Activated CD4-positive, alpha-beta T cell treated with anti-CD3 and anti-CD28 coated beads for 1 hour (primary cell): ENCODE data around the gene MIER2.

Source experiments
- DNase-seq: peaks from one replicate; pipeline ENCODE4 v3.0.0-alpha.2; 2020

The MIER2 gene

DNA sequence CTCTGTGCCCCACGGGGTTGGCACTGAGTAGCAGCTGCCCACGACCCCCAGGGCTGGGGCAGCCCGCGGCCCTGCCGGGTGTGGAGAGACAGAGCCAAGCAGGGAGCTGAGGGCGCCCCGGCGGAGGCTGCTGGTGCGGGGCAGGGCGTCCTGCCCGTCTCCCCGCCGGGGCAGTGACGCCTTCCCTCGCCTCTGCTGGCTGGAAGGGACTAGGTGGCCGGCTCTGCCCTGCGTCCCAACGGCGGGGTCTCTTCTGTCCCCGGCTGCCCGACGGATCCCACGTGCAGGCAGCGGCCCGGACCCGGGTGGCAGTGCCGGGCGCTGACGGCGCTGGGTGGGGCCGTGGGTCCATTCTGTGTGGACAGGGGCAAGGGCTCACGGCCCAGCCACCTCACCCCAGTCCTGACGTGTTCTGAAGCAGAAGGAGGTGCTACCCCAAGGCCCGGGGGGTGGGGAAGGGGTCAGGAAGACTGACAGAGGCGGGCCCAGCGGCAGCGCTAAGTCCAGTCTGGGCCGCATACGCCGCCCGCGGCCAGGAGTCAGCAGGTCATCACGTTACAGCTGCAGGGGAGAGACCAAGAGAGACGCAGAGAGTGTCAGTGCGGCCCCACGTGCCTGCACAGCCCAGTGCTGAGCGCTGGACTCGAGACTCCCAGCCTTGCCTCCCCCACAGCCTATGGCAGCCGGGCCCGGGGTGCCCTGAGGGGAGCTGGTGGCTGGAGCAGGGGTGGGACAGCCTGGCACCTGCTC, 38.3 kb downstream of the MIER2 start:
- DNase-seq = no peak

DNA sequence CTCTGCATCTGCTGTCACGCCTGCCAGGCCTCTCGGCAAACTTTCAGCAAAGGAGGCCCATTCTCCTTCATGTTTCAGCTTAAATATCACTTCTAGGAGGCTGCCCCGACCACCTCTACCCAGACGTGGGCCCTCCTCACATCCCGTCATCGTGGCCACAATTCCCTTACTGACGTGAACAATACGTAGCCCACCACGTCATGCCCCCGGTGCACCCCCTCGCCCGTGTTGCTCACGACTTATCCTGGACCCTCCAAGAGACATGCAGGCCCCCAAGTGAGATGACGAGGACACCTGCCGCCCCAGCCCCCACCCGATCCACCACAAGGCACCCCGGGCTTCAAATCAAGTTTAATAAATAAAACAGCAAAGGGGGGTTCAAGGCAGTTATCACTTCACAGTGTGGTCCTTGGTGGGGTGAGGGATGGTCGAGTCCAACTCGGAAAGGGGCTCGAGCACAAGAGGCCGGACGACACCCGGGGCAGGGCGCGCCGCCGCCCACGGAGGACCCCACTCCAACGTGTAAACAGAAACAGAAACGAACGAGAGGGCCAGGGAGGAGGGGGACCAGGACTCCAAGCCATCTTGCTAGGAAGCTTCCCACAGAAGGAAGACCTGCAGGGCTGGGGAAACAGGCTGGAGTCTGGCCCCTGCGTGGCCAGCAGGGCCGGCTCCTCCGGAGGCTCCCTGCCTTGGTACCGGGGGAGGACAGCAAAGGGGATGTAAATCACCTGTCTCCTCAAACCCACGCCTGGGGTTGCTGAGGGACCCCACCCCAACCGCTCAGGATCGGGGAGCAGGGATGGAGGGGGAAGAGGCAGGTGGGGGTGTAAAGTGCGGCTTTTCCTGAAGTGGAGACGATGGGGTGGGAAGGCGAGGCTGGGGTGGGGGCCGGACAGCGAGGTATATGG, 39.1 kb downstream of the MIER2 start:
- no peak for DNase-seq

DNA sequence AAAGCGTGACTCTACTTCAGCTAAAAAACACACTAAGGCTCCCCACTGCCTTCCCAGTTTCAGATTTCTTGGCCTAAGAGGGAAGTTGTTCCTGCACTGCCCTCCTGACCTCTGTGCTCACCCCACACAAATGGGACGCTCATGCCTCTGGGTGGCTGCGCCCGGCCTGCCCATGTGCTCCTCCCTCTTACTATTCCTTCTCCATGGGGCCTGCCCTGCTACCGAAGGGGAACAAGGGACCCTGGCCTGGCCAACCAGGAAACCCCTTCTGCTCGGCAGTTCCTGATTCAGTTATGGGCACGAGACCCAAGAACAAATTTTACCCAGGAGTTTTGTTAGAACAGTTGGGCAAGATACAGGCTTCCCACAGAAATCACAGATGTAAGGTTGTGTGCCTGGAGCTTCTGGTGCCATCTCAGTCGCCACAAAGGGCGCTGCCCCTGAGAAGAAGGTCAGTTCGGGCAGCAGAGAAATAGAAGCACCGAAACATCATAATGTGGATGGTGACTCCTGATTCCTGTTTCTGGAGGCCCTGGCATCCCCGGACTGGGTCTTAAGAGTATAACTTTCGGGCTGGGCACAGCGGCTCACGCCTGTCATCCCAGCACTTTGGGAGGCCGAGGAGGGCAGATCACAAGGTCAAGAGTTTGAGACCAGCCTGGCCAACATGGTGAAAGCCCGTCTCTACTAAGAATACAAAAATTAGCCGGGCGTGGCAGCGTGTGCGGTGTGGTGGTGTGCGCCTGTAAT, 47.9 kb downstream of the MIER2 start:
- no peak for DNase-seq

DNA sequence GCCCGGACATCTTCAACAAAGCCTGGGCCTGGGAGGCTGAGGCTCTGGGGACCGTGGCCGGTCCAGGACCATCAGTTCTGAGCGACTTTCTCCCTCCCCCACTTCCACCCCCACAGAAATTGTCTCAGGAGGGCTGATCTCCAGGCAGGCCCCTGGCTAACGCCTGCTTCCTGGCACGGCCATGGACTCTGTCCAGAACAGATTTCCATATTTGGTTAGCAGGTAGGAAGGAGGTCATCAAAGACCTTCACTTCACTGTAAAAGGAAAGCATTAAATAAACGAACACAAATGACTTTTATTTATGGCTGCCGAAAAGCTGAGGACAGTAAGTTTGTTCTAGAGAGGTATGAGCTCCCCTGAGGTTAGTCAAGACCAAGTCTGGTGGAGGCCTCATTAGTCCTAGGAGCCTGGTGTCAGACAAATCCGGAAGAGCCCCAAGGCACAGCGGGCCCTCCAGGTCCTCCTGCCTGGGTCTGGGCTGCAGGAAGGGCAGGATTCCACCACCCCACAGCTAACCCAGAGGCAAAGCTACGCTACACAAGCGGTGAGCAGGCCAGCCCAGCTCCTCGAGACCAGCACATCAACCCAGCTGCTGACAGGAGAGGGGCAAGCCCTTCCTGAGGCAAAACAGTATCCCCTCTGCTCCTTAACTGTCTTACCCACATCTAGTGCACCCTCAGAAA, 48.8 kb downstream of the MIER2 start:
- no peak for DNase-seq

DNA sequence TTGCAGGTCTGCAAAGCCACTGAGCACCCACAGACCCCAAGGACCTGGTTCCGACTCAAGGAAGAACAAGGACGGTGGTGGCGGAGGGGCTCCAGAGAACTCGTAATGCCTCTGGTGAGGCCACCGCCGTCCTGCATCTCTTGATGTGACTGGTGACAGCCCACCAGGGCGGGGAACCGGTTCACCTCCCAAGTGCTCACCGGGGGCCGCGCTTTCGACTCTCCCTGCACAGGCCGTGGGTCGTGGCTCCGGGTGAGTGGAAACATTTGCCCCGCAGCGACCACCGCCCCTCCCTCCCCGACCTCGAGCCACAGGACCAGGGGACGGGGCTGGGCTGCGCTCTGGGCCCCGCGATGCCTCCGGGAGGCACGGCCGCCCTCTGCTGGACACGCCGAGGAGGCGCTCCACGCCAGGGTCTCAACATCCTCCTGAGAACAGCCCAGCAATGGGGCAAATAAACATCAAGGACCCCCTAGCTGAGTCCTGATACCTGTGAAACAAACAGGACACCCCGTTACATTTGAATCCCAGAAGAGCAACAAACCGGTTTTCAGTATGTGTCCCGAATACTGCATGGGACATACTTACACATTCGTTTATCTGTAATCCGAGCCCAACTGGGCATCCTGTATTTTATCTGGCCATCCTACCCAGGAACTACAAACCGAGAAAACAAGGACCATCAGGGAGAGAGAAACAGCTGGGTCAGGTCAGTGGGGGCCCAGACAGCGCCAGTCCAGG, 49.5 kb downstream of the MIER2 start:
- no peak for DNase-seq

- no peak for DNase-seq
These were observed 50.2 kb downstream of the MIER2 start for GRCh38 chr19:294341-294945.

DNA sequence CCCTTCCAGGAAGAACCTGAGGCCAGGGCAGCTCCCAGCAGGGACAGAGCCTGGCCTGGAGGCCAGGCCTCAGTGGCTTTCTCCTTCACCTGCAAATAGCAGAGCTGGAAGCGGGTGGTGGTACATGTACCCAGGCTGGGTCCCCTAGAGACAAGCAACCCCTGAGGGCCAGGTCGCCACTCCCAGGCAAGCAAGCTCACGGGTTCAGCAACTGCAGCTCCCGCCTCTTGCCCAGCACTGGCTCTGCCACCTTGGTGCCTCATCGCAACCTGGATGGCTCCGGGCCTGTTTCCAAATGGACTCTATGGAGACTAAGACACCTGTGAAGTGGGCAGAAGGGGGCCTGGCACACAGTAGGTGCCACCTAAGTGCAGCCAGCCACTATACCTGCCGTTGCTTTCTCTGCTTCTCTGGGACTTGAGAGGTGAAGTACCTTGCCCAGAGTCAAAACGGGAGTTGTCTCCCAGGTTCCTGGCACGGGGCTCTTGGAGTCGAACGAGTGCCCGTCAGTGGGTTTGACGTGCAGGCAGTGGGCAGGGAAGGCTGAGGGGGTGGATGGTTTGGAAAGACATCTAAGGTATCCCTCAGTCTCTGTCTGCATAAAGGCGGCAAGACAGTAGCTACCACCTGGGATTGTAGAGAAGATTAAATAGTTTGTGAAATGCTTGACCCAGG, 51.0 kb downstream of the MIER2 start:
- DNase-seq = no peak

GRCh38 chr19:292951-293350, 51.6 kb downstream of the MIER2 start:
- no peak for DNase-seq

GRCh38 chr19:292281-292884, 52.2 kb downstream of the MIER2 start:
- no peak for DNase-seq

DNA sequence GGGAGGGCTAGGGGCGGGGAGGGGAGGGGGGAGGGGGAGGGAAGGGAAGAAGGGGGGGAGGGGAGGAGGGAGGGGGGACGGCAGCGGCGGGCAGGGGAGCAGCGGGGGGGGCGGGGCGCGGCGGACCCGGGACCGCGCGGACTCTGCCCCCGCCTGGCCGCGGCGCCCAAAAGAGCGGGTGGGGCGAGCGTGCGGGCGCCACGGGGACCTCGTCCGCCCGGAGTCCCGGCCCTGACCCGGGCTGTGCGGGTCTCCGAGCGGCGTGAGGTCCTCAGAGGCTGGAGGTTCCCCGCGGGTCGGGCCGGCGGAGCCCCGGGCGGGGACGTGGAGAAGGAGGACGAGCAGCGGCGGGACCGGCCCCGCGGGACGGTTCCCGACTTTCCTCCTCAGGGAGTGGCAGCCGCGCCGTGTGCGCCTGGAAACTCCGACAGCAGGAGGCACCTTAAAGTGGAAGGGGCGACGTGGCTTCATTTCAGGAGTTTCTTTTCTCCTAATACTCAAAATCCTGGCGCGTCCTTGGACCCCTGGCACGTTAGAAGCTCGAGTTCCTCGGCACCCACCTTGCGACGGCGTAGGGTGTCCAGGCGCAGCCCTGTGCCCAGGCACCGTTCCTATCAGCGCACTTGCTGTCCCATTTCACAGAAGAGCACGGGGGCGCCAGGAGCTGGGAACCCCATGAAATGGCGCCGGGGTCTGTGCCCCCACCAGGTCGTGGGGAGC, 52.9 kb downstream of the MIER2 start:
- no peak for DNase-seq

DNA sequence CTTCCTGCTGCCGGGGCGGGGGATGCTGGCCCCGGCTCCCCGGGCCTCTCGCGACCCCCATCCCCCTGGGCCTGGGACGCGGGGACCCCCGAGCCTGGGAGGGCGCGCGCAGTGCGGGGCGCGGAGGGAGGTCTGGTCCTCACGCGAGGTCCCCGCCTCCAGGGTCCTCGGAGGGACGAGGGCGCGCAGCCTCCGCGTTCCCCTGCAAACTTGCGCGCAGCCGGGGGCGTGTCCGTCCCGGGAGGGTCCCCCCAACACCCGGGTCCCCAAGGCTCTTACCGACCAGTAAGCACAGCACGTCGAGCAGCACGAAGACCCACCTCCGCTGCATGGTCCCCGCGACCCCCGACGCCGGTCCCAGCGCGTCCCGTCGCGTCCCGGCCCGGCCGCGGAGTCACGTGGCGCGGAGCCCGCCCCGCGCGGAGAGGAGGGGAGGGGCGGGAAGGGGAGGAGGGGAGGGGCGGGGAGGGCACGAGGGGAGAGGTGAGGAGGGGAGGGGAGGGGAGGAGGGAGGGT, 53.5 kb downstream of the MIER2 start, which contains the start of gene PLPP2:
Gene PLPP2 (minus strand): TSS at position 398 of the 516 bp plus-strand sequence. CDS start 67 bp downstream, at position 331.
- no peak for DNase-seq

- DNase-seq = no peak
These were observed 54.1 kb downstream of the MIER2 start for GRCh38 chr19:290372-291005.

- DNase-seq = no peak
These were observed 54.8 kb downstream of the MIER2 start for GRCh38 chr19:289651-290371.

GRCh38 chr19:288911-289310, 55.7 kb downstream of the MIER2 start:
- DNase-seq = no peak

GRCh38 chr19:287381-287871, 57.2 kb downstream of the MIER2 start:
- DNase-seq = no peak

DNA sequence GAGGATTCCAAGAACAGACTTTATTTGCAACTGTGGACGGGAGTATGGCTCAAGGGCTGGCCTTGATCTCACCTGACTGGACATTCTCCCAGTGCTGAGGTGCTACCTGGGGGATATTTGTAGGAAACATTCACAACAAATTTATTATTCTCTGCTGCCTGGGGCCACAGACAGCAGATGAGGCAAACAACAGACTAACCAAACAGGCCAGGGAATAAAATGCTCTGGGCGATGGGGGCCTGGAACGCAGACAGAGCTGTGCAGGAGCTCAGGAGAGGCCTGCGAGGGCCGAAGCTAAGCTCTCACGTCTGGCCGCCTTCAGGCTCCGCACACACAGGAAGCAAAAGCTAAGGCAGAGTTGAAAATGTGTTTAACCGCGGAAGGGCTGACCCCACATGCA, 61.2 kb downstream of the MIER2 start:
- DNase-seq = no peak

- DNase-seq = no peak
These were observed 62.1 kb downstream of the MIER2 start for GRCh38 chr19:282501-282900.

GRCh38 chr19:281992-282391, 62.6 kb downstream of the MIER2 start:
- DNase-seq = no peak
